HG02852 (cell line): Measurements from ENCODE around the gene SPEN.
A peak's percentile ranks its signal among the peaks of the same experiment; 100 is the strongest.
"Not testable (repeated sequence)": the region's sequence is repeated elsewhere in the genome, so short reads cannot be mapped to it uniquely, and the experiment has no call there.

Source experiments
- ATAC-seq: cut with Tn5 transposase; IDR thresholded peaks from one replicate; pipeline ENCODE4 v1.9.1; 2021; ENCODE audit warnings: mild to moderate bottlenecking, moderate library complexity; ENCODE audit not compliant: unreplicated experiment

The SPEN gene

DNA sequence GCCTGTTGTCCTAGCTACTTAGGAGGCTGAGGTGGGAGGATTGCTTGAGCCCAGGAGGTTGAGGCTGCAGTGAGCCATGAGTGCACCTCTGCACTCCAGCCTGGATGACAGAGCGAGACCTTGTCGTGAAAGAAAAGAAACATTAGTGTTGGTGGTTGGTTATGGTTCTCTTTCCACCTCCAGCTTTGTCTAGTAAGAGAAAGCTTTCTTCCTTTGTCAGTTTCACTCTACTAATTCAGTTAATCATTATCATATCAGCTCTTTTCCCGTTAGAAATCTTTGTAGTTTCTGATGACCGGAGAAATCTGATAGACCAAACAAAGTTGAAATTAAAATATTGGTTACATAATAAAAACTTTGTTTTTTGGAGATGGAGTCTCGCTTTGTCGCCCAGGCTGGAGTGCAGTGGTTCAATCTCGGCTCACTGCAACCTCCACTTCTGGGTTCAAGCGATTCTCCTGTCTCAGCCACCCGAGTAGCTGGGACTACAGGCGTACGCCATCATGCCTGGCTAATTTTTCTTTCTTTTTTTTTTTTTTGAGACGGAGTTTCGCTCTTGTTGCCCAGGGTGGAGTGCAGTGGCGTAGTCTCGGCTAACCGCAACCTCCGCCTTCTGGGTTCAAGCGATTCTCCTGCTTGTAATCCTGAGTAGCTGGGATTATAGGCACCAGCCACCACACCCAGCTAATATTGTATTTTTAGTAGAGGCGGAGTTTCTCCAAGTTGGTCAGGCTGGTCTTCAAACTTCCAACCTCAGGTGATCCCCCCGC, 49.5 kb downstream of the SPEN start:
- not testable (repeated sequence) for ATAC-seq

DNA sequence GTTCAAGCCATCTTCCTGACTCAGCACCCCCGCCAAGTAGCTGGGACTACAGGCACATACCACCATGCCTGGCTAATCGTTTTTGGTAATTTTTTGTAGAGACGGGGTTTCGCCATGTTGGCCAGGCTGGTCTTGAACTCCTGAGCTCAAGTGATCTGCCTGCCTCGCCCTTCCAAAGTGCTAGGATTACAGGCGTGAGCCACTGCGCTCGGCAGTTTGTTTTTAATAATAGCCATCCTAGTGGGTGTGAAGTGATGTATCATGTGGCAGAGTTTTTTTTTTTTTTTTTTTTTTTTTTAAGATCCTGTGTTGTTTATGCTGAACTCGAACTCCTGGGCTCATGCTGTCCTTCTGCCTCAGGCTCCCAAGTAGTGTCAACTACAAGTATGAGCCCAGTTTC, 51.8 kb downstream of the SPEN start:
- no peak for ATAC-seq

DNA sequence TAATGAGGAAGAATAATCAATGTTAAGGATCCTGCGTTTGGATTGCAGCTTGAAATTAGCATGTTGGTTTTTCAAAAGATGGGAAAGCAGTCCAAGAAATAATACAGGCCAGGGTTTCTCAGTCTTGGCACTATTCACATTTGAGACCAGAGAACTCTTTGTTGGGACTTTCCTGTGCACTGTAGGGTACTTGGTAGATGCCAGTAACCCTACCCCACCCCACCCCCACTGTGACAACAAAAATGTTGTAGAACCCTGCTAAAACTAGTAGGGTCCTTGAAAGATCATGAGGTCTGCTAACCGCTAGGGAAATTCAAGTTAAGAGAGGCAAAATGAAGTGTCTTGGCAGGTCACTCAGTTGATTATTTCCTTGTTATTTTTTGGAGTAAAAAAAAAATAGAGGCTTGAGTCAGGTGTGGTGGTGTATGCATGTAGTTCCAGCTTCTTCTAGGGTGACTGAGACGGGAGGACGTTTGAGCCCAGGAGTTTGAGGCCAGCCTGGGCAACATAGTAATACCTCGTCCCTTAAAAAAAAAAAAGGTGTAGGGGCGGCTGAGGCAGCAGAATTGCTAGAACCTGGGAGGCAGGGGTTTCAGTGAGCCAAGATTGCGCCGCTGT, 53.3 kb downstream of the SPEN start:
- no peak for ATAC-seq

DNA sequence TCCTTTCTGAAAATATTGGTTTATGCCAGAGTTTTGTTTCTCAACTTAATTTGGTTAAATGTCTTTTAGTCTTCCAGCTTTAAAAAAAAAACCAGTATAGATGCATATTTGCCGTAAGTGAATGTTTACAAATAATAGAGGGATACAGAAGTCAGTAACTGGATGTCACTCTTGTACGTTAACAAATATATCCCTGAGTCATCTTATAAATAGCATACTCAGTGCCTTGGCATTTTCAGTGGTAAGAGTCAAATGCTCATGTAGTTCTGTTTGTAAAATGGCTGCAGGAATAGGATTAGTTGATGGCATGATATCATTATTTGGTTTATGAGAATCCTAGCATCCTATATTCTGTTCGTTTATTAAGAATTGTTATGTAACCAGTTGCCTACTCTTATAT, 55.4 kb downstream of the SPEN start:
- ATAC-seq = no peak

DNA sequence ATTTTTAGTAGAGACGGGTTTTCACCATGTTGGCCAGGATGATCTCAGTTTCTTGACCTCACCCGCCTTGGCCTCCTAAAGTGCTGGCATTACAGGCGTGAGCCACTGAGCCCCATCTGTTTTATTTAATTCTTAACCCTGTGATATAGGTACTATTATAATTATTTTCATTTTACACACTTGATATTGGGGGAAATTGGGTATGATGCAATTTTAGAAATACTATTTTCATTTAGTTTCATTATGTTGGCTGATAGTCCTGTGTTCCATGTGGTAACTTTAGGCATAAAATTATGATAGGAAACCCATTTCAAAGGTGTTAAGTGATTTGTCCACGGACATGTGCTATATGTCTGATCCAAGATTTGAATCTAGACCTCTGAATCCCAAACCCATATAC, 61.1 kb downstream of the SPEN start:
- no peak for ATAC-seq

DNA sequence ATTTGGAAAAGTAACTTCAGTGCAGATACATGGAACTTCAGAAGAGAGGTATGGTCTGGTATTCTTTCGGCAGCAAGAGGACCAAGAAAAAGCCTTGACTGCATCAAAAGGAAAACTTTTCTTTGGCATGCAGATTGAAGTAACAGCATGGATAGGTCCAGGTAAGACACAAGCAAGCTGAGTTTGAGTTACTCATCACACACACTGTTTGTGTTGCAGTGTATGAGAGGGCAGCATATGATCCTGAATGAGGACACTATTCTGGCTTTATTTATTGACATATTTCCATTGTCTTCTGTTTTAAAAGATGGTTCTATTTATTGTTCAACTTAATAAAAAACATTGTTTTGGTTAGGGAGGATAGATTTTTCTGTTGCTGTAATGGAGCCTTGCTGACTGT, 63.6 kb downstream of the SPEN start:
- ATAC-seq = no peak

DNA sequence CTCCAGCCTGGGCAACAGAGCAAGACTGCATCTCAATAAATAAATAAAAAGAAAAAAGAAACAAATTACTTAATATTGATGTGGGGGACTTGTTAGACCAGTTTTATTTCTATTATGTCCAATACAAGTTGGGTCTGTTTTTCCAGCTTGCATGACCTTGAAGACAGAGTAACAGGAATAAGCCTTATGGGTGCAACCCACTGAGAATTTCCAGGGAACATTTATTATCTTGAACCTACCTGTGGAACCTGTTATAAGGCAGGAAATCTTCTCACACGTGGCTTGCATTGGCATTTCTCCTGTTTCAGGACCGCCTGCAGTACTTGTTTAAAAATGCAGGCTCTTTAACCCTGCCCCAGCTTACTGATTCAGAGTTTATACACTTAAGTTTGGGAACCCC, 64.4 kb downstream of the SPEN start:
- ATAC-seq = no peak

DNA sequence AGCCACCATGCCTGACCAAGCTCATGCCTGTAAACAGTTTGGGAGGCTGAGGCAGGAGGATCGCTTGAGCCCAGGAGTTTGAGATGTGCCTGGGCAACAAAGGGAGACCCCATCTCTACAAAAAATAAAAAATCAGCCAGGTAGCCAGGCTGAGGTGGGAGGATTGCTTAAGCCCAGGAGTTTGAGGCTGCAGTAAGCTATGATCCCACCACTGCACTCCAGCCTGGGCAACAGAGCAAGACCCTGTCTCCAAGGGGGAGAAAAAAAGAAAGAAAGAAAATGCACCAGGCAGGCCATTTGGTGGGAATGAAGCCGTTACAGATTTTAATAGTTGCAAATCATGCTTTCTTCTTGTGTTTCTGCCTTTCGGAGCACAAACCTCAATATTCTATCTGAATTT, 66.1 kb downstream of the SPEN start:
- ATAC-seq = not testable (repeated sequence)

DNA sequence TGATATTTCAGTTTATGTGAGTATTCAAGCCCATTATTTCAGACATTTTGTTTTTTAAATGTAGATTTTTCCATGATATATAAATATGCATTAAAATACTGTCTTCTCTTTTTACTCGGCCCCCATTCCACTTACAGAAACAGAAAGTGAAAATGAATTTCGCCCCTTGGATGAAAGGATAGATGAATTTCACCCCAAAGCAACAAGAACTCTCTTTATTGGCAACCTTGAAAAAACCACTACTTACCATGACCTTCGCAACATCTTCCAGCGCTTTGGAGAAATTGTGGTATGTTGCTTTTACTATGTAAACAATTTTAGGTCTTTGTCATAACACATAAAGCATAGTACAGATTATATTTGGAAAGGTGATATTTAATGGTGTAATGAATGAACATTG, 68.5 kb downstream of the SPEN start:
- ATAC-seq = no peak

DNA sequence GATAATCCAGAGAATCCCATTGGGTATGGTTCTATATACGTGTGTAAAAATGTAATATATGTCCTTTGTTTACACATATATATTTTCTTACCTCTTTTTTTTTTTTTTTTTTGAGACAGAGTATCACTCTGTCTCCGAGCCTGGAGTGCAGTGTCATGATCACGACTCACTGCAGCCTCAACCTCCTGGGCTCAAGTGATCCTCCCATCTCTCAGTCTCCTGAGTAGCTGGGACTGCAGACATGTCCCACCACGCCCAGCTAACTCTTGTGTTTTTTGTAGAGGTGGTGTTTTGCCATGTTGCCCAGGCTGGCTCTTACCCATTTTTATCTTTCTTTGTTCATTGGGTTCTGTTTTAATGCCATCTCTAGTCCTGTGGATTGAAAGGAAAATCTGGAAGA, 68.9 kb downstream of the SPEN start:
- ATAC-seq = no peak

DNA sequence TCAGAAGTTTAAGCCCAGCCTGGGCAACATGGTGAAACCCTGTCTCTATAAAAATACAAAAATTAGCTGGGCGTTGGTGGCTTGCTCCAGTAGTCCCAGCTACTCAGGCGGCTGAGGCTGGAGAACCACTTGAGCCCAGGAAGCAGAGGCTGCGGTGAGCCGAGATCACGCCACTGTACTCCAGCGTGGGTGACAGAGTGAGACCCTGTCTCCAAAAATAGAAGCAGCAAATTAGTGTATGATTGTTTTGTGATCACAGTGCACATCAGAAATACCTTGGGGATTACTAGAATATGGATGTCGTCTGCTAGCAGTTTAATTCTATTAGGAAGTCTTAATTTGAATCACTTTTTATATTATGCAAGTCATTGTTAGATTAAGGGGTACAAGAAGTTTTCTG, 69.4 kb downstream of the SPEN start:
- no peak for ATAC-seq

DNA sequence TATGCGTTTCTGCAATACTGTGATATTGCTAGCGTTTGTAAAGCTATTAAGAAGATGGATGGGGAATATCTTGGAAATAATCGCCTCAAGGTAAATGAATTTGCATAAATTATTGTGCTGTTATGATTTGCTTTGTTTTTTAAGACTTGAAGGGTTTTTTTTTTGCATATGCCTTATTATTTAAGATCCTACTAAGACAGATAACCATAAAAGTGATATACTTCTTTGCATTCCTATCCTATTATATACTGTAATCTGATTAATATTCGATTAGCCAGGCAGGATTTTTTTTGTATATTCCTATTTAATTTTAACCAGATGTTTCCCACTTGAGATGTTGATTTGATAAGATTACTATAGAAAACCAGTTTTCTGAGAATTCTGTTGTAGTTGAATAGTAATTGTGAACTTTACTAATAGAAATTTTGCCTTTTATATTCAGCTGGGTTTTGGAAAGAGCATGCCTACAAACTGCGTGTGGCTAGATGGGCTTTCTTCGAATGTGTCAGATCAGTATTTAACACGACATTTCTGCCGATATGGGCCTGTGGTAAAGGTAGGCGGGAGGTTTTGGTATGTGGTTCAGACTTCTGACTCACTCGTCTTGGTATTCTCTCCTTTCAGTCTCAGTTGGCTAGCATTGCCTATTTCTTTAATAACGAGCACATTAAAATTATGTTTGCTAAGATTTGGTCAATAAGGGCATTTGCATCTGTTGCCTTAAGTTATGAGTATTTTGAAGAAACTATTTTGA, 71.6 kb downstream of the SPEN start:
- ATAC-seq = peak; percentile 71

DNA sequence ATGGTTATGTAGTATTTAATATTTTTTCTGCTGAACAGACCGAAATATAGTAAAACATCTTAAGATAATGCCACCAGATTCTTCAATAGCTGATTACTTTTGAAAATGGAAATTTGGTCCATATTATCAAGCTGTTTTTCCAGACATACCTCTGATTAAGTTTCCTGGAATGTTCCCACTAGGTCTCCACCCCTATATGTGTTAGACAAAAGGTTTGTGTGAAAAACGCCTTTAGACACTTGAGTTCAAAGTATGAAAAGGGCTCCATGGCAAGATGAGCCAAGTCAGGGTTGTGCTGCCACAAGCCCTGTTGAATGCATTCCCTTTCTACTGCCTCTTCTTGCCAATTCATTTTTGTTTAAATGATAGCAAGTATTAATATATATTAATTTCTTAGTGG, 75.7 kb downstream of the SPEN start:
- no peak for ATAC-seq

DNA sequence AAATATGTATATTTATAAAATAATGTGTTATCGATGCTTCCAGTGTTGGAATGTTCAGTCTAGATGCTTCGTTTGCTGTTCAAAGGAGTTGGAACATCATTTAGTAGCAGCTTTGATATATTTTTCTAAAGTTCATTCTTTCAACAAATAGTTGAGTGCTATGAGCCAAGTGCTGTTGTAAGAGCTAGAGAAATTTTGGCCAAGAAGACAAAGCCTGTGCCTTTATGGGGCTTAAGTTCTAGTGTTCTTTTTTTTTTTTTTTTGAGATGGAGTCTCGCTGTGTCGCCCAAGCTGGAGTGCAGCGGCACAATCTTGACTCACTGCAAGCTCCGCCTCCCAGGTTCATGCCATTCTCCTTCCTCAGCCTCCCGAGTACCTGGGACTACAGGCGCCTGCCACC, 78.9 kb downstream of the SPEN start:
- not testable (repeated sequence) for ATAC-seq

DNA sequence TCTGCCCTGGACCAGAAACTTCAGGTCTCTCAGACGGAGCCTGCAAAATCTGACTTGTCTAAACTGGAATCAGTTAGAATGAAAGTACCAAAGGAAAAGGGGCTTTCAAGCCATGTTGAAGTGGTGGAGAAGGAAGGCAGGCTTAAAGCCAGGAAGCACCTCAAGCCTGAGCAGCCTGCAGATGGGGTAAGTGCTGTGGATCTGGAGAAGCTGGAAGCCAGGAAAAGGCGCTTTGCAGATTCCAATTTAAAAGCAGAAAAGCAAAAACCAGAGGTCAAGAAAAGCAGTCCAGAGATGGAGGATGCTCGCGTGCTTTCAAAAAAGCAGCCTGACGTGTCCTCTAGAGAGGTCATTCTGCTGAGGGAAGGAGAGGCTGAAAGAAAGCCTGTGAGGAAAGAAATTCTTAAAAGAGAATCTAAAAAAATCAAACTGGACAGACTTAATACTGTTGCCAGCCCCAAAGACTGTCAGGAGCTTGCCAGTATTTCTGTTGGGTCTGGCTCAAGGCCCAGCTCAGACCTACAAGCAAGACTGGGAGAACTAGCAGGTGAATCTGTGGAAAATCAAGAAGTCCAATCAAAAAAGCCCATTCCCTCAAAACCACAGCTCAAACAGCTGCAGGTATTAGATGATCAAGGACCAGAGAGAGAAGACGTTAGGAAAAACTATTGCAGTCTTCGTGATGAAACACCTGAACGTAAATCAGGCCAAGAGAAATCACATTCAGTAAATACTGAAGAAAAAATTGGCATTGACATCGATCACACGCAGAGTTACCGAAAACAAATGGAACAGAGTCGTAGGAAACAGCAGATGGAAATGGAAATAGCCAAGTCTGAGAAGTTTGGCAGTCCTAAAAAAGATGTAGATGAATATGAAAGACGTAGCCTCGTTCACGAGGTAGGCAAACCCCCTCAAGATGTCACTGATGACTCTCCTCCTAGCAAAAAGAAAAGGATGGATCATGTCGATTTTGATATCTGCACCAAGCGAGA, 81.8 kb downstream of the SPEN start:
- ATAC-seq = no peak

DNA sequence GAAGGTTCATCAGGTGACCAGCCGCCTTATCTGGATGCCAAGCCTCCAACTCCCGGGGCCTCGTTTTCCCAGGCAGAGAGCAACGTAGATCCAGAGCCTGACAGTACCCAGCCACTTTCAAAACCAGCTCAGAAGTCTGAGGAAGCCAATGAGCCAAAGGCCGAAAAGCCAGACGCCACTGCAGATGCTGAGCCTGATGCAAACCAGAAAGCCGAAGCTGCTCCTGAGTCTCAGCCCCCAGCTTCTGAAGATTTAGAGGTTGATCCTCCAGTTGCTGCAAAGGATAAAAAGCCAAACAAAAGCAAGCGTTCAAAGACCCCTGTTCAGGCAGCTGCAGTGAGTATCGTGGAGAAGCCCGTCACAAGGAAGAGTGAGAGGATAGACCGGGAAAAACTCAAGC, 83.9 kb downstream of the SPEN start:
- no peak for ATAC-seq

DNA sequence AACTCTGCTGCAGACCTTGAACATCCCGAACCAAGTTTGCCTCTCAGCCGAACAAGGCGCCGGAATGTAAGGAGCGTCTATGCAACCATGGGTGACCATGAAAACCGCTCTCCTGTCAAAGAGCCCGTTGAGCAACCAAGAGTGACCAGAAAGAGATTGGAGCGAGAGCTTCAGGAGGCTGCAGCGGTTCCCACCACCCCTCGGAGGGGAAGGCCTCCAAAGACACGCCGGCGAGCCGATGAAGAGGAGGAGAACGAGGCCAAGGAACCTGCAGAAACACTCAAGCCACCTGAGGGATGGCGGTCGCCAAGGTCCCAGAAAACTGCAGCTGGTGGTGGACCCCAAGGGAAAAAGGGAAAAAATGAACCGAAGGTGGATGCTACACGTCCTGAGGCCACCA, 84.4 kb downstream of the SPEN start:
- ATAC-seq = no peak

DNA sequence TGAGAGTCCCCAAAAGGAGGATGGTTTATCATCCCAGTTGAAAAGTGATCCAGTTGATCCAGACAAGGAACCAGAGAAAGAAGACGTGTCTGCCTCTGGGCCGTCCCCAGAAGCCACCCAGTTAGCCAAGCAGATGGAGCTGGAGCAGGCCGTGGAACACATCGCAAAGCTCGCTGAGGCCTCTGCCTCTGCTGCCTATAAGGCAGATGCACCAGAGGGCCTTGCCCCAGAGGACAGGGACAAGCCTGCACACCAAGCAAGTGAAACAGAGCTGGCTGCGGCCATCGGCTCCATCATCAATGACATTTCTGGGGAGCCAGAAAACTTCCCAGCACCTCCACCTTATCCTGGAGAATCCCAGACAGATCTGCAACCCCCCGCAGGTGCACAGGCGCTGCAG, 85.1 kb downstream of the SPEN start:
- ATAC-seq = no peak

DNA sequence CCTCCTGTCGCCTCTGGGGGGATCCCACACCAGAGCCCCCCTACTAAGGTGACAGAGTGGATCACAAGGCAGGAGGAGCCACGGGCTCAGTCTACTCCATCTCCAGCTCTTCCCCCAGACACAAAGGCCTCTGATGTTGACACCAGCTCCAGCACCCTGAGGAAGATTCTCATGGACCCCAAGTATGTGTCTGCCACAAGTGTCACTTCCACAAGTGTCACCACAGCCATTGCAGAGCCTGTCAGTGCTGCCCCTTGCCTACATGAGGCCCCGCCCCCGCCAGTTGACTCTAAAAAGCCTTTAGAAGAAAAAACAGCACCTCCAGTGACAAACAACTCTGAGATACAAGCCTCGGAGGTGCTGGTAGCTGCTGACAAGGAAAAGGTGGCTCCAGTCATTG, 86.2 kb downstream of the SPEN start:
- no peak for ATAC-seq

DNA sequence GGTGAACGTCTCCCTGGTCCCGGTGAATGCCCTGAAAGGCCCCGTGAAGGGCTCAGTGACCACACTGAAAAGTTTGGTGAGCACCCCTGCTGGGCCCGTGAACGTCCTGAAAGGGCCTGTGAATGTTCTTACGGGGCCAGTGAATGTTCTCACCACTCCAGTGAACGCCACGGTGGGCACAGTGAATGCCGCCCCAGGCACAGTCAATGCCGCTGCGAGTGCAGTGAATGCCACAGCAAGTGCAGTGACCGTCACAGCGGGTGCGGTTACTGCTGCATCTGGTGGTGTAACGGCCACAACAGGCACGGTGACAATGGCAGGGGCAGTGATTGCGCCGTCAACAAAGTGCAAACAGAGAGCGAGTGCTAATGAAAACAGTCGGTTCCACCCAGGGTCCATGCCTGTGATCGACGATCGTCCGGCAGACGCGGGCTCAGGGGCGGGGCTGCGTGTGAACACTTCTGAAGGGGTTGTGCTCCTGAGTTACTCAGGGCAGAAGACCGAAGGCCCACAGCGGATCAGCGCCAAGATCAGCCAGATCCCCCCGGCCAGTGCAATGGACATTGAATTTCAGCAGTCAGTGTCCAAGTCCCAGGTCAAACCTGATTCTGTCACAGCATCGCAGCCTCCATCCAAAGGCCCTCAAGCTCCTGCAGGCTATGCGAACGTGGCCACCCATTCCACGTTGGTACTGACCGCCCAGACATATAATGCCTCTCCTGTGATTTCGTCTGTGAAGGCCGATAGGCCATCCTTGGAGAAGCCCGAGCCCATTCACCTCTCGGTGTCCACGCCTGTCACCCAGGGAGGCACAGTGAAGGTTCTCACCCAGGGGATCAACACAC, 86.9 kb downstream of the SPEN start:
- ATAC-seq = no peak
